ENCODE measurements around the gene PSMA6. TPM values are rescaled to one million over a fixed set of nuclear protein-coding genes. Genes with fewer than 3 reads are reported as not detected.

PSMA6 gene
- total and polyA plus RNA-seq, 2 of the 13 experiments (the other 11 are each of a cell fraction or from before 2014, with no cell fraction given), result 525 to 1,109 TPM

GRCh38 chr14:35347323-35348043, 55.3 kb downstream of the PSMA6 start (continued):
- peak; percentile 90 for TF ChIP-seq CREM (IDR thresholded peaks at IDR 0.05)
- no peak for TF ChIP-seq CREM (CRISPR knock-in tag; IDR thresholded peaks at IDR 0.05)
- no peak for TF ChIP-seq ZNF530 (CRISPR knock-in tag; IDR thresholded peaks at IDR 0.05; ENCODE audit: low read depth)
- TF ChIP-seq ZXDC (CRISPR knock-in tag; IDR thresholded peaks at IDR 0.05), result peak; percentile 97; the same call in 1 of the 2 replicates
- TF ChIP-seq RBM22 (optimal IDR thresholded peaks at IDR 0.05; ENCODE audit: low read length), result peak; percentile 83
- TF ChIP-seq ZNF567 (CRISPR knock-in tag; IDR thresholded peaks at IDR 0.05; ENCODE audit: borderline replicate concordance), result peak; percentile 100
- TF ChIP-seq PLRG1 (conservative IDR thresholded peaks at IDR 0.05), result no peak
- no peak for TF ChIP-seq SMARCE1 (IDR thresholded peaks at IDR 0.05; ENCODE audit: borderline replicate concordance)
- TF ChIP-seq POLR2A (IDR thresholded peaks at IDR 0.05; ENCODE audit: insufficient read depth in 1 of 2, low read depth in 2 of 2, low read length in 2 of 2), result peak in 1 of 2 experiments; percentile 77; a peak in 2 of 4 replicates
- TF ChIP-seq ZNF616 (CRISPR knock-in tag; IDR thresholded peaks at IDR 0.05; ENCODE audit: low read depth), result peak; percentile 67
- peak; percentile 96 for TF ChIP-seq ZNF619 (CRISPR knock-in tag; IDR thresholded peaks at IDR 0.05)
- TF ChIP-seq ZNF543 (CRISPR knock-in tag; IDR thresholded peaks at IDR 0.05), result peak; percentile 98
- peak; percentile 68; the same call in 1 of the 2 replicates for TF ChIP-seq MLXIP (CRISPR knock-in tag; IDR thresholded peaks at IDR 0.05; ENCODE audit: borderline replicate concordance)
- peak; percentile 98 for TF ChIP-seq MYC (CRISPR knock-in tag; IDR thresholded peaks at IDR 0.05; ENCODE audit: borderline replicate concordance)
- TF ChIP-seq FOXP1 (IDR thresholded peaks at IDR 0.05), result no peak
- peak; percentile 94 for TF ChIP-seq FOXP1 (CRISPR knock-in tag; IDR thresholded peaks at IDR 0.05)
- no peak for TF ChIP-seq SKIL (CRISPR knock-in tag; IDR thresholded peaks at IDR 0.05; ENCODE audit: borderline replicate concordance)
- TF ChIP-seq ZNF790 (CRISPR knock-in tag; IDR thresholded peaks at IDR 0.05; ENCODE audit: borderline replicate concordance), result no peak; the same call in 1 of the 2 replicates
- peak; percentile 93; the same call in 1 of the 2 replicates for TF ChIP-seq ZNF782 (CRISPR knock-in tag; IDR thresholded peaks at IDR 0.05; ENCODE audit: borderline replicate concordance)
- no peak for TF ChIP-seq ZNF180 (CRISPR knock-in tag; IDR thresholded peaks at IDR 0.05; ENCODE audit: borderline replicate concordance, low read depth)
- TF ChIP-seq THAP8 (CRISPR knock-in tag; IDR thresholded peaks at IDR 0.05; ENCODE audit: borderline replicate concordance), result no peak
- TF ChIP-seq MLLT10 (CRISPR knock-in tag; IDR thresholded peaks at IDR 0.05), result no peak
- no peak for TF ChIP-seq NBN (conservative IDR thresholded peaks at IDR 0.05)
- no peak for TF ChIP-seq SCMH1 (CRISPR knock-in tag; IDR thresholded peaks at IDR 0.05; ENCODE audit: borderline replicate concordance)
